Kasumi-1 (cell line): ENCODE measurements around the gene FOXN3.

Experiments used
- DNase-seq, 2 experiments: peaks; one replicate each; lab custom pipeline; 2025; lab: John Stamatoyannopoulos, UW

The FOXN3 gene

GRCh38 chr14:89331398-89331797 lies 85.6 kb downstream of the FOXN3 start:
- DNase-seq = peak; percentile 24 to 30

GRCh38 chr14:89330236-89331002 lies 86.6 kb downstream of the FOXN3 start:
- no peak for DNase-seq

- DNase-seq = no peak
Measured at GRCh38 chr14:89327771-89328212, 89.2 kb downstream of the FOXN3 start.

- no peak for DNase-seq
Measured at GRCh38 chr14:89325959-89326358, 91.1 kb downstream of the FOXN3 start.

GRCh38 chr14:89325299-89325883 lies 91.6 kb downstream of the FOXN3 start:
- DNase-seq = no peak

GRCh38 chr14:89324501-89325298 lies 92.3 kb downstream of the FOXN3 start:
- no peak for DNase-seq

GRCh38 chr14:89320381-89321000 lies 96.5 kb downstream of the FOXN3 start:
- no peak for DNase-seq

GRCh38 chr14:89319687-89320086 lies 97.3 kb downstream of the FOXN3 start:
- DNase-seq = no peak

- no peak for DNase-seq
Measured at GRCh38 chr14:89317051-89317691, 99.9 kb downstream of the FOXN3 start.

- DNase-seq = no peak
Measured at GRCh38 chr14:89315493-89316470, 101.3 kb downstream of the FOXN3 start.

GRCh38 chr14:89314274-89314673 lies 102.8 kb downstream of the FOXN3 start:
- DNase-seq = no peak

GRCh38 chr14:89312932-89313331 lies 104.1 kb downstream of the FOXN3 start:
- no peak for DNase-seq

- no peak for DNase-seq
Measured at GRCh38 chr14:89310211-89310610, 106.8 kb downstream of the FOXN3 start.

GRCh38 chr14:89309670-89310177 lies 107.3 kb downstream of the FOXN3 start:
- DNase-seq = no peak

GRCh38 chr14:89308232-89308959 lies 108.6 kb downstream of the FOXN3 start:
- peak in 1 of 2 experiments; percentile 6 for DNase-seq

GRCh38 chr14:89307409-89307808 lies 109.6 kb downstream of the FOXN3 start:
- DNase-seq = no peak

- DNase-seq = peak; percentile 21 to 23
Measured at GRCh38 chr14:89304972-89305703, 111.9 kb downstream of the FOXN3 start.

- no peak for DNase-seq
Measured at GRCh38 chr14:89304561-89304960, 112.5 kb downstream of the FOXN3 start.
